Measurements from ENCODE around the gene NHEJ1.

GRCh38 chr2:219204425-219205164 is 44.0 kb upstream of the NHEJ1 start:
- TF ChIP-seq CTCF (IDR thresholded peaks at IDR 0.05): no peak
- no peak for TF ChIP-seq ZNF423 (CRISPR knock-in tag; IDR thresholded peaks at IDR 0.05)
- TF ChIP-seq SMAD3 (CRISPR knock-in tag; IDR thresholded peaks at IDR 0.05; ENCODE audit: borderline replicate concordance): no peak
- TF ChIP-seq USF1 (CRISPR knock-in tag; IDR thresholded peaks at IDR 0.05): no peak
- no peak for TF ChIP-seq AR (CRISPR knock-in tag; IDR thresholded peaks at IDR 0.05)
- no peak for TF ChIP-seq PRDM15 (CRISPR knock-in tag; IDR thresholded peaks at IDR 0.05)
- TF ChIP-seq ZNF121 (CRISPR knock-in tag; IDR thresholded peaks at IDR 0.05): no peak
- TF ChIP-seq USF2 (CRISPR knock-in tag; IDR thresholded peaks at IDR 0.05): no peak
